IMR-90 (cell line): ENCODE measurements around the gene PCSK2. TPM values are rescaled to one million over a fixed set of nuclear protein-coding genes. Genes with fewer than 3 reads are reported as not detected.

Experiments
- ATAC-seq: fragments of 200-7000 bp; cut with Tn5 transposase; 2 replicates; pipeline ENCODE4 v1.9.1; 2020; ENCODE audit warnings: low read depth, mild to moderate bottlenecking, moderate library complexity
- BruUV-seq: library from RNA; stranded (reverse); fragments of 400-500 nt; replicated peaks from 2 replicates; lab custom pipeline; 2021; lab: Mats Ljungman, UMichigan
- CTCF ChIA-PET: fragments of 300-600 bp; formaldehyde crosslinking; extraction: SDS; loops from one replicate; lab custom pipeline; 2021; ENCODE audit warnings: antibody characterized with exemption; lab: Yijun Ruan, JAX
- POLR2A ChIA-PET: fragments of 300-600 bp; sonication (Branson Sonifier 250); formaldehyde crosslinking; loops from one replicate; lab custom pipeline; 2022; ENCODE audit warnings: antibody characterized with exemption; ENCODE audit not compliant: unreplicated experiment; lab: Charles Lee
- DNase-seq: peaks from one replicate; pipeline ENCODE4 v3.0.0; 2013
- H2AFZ ChIP-seq: replicated peaks from 2 replicates; pipeline ENCODE3; 2013; ENCODE audit warnings: low read length, mild to moderate bottlenecking; ENCODE audit not compliant: poor library complexity
- H2AK5ac ChIP-seq: 2 replicates; pipeline ENCODE4 v1.6.1; 2013; ENCODE audit warnings: low read depth, low read length, inconsistent platforms
- H2AK9ac ChIP-seq: replicated peaks from 2 replicates; pipeline ENCODE3; 2013; ENCODE audit warnings: mild to moderate bottlenecking, low read depth, low read length, moderate library complexity; ENCODE audit not compliant: poor library complexity
- H2BK120ac ChIP-seq: 2 replicates; pipeline ENCODE4 v1.6.1; 2013; ENCODE audit warnings: low read depth, low read length, inconsistent platforms
- H2BK15ac ChIP-seq: 3 replicates; pipeline ENCODE4 v1.6.1; 2013; ENCODE audit warnings: low read depth, low read length, inconsistent platforms
- H2BK20ac ChIP-seq: 2 replicates; pipeline ENCODE4 v1.6.1; 2013; ENCODE audit warnings: low read depth, mild to moderate bottlenecking, inconsistent platforms, low read length, moderate library complexity
- H2BK5ac ChIP-seq: 2 replicates; pipeline ENCODE4 v1.6.1; 2013; ENCODE audit warnings: mild to moderate bottlenecking, low read depth, low read length, inconsistent platforms; ENCODE audit not compliant: poor library complexity, severe bottlenecking
- H3K14ac ChIP-seq: replicated peaks from 2 replicates; pipeline ENCODE4 v1.6.1; 2013; ENCODE audit warnings: low read depth, low read length, inconsistent platforms
- H3K18ac ChIP-seq: 2 replicates; pipeline ENCODE4 v1.6.1; 2013; ENCODE audit warnings: low read depth, low read length, control low read depth
- H3K23ac ChIP-seq: 2 replicates; pipeline ENCODE4 v1.6.1; 2013; ENCODE audit warnings: low read depth, low read length, inconsistent platforms
- H3K27ac ChIP-seq: 2 replicates; pipeline ENCODE4 v1.5.1; 2013; ENCODE audit warnings: mild to moderate bottlenecking, control low read depth, low read length; ENCODE audit not compliant: insufficient read depth
- H3K27me3 ChIP-seq: 2 replicates; pipeline ENCODE4 v1.6.1; 2013; ENCODE audit warnings: low read length; ENCODE audit not compliant: control insufficient read depth, insufficient read depth
- H3K36me3 ChIP-seq: 2 replicates; pipeline ENCODE4 v1.6.1; 2013; ENCODE audit warnings: low read length, mixed read lengths; ENCODE audit not compliant: control insufficient read depth, insufficient read depth
- H3K4ac ChIP-seq: 2 replicates; pipeline ENCODE4 v1.6.1; 2013; ENCODE audit warnings: low read depth, low read length, inconsistent platforms
- H3K4me1 ChIP-seq: 2 replicates; pipeline ENCODE4 v1.6.1; 2013; ENCODE audit warnings: low read length, mixed read lengths; ENCODE audit not compliant: control insufficient read depth, insufficient read depth
- H3K4me2 ChIP-seq: 2 replicates; pipeline ENCODE4 v1.6.1; 2013; ENCODE audit warnings: low read depth, mild to moderate bottlenecking, control low read depth, low read length, moderate library complexity
- H3K4me3 ChIP-seq: 2 replicates; pipeline ENCODE4 v1.5.1; 2013; ENCODE audit warnings: low read depth, mild to moderate bottlenecking, control low read depth, low read length, moderate library complexity; ENCODE audit not compliant: insufficient read depth
- H3K56ac ChIP-seq: 2 replicates; pipeline ENCODE4 v1.6.1; 2013; ENCODE audit warnings: low read length, inconsistent platforms; ENCODE audit not compliant: insufficient read depth; ENCODE audit errors: extremely low read depth
- H3K79me1 ChIP-seq, 2 experiments: 2 replicates each; pipeline ENCODE4 v1.6.1; 2013; ENCODE audit warnings: low read length in 2 of 2, inconsistent platforms in 1 of 2, low read depth in 1 of 2
- H3K9ac ChIP-seq: 2 replicates; pipeline ENCODE4 v1.6.1; 2013; ENCODE audit warnings: low read depth, low read length, control low read depth
- H3K9me1 ChIP-seq: 2 replicates; pipeline ENCODE4 v1.6.1; 2013; ENCODE audit warnings: low read length, inconsistent platforms; ENCODE audit not compliant: insufficient read depth
- H3K9me3 ChIP-seq: 2 replicates; pipeline ENCODE4 v1.6.1; 2013; ENCODE audit warnings: low read length; ENCODE audit not compliant: control insufficient read depth, insufficient read depth
- H4K20me1 ChIP-seq: 2 replicates; pipeline ENCODE4 v1.6.1; 2013; ENCODE audit warnings: low read length, inconsistent platforms; ENCODE audit not compliant: insufficient read depth
- H4K5ac ChIP-seq: 2 replicates; pipeline ENCODE4 v1.6.1; 2013; ENCODE audit warnings: mild to moderate bottlenecking, low read depth, low read length, control low read depth
- H4K8ac ChIP-seq, 2 experiments: 2 replicates each; pipeline ENCODE4 v1.6.1; 2013; ENCODE audit warnings: low read depth in 2 of 2, low read length in 2 of 2, control low read depth in 1 of 2, inconsistent platforms in 1 of 2
- H4K91ac ChIP-seq: 2 replicates; pipeline ENCODE4 v1.6.1; 2013; ENCODE audit warnings: low read depth, low read length, inconsistent platforms; ENCODE audit not compliant: insufficient read depth
- BHLHE40 ChIP-seq: fragments of 150-350 bp; IDR thresholded peaks from 2 replicates; pipeline ENCODE4 v1.6.1; 2016; ENCODE audit warnings: mild to moderate bottlenecking, low read depth, low read length
- CEBPB ChIP-seq: IDR thresholded peaks from 2 replicates; pipeline ENCODE4 v1.6.1; 2012; ENCODE audit warnings: low read depth, low read length, improper control_type of control experiment
- CHD1 ChIP-seq: IDR thresholded peaks from 2 replicates; pipeline ENCODE4 v1.6.1; 2012; ENCODE audit warnings: low read depth, low read length, improper control_type of control experiment
- FOS ChIP-seq: fragments of 150-350 bp; IDR thresholded peaks from 2 replicates; pipeline ENCODE4 v1.6.1; 2016; ENCODE audit warnings: low read depth, low read length
- MAFK ChIP-seq: IDR thresholded peaks from 2 replicates; pipeline ENCODE4 v1.6.1; 2012; ENCODE audit warnings: low read depth, low read length, improper control_type of control experiment
- MAZ ChIP-seq: IDR thresholded peaks from 2 replicates; pipeline ENCODE4 v1.6.1; 2012; ENCODE audit warnings: low read depth, mild to moderate bottlenecking, low read length, improper control_type of control experiment, moderate library complexity, borderline replicate concordance
- MXI1 ChIP-seq: IDR thresholded peaks from 2 replicates; pipeline ENCODE4 v1.6.1; 2012; ENCODE audit warnings: low read depth, mild to moderate bottlenecking, low read length, moderate library complexity, borderline replicate concordance
- NFE2L2 ChIP-seq: fragments of 150-350 bp; IDR thresholded peaks from 2 replicates; pipeline ENCODE4 v1.6.1; 2016; ENCODE audit warnings: low read depth, mild to moderate bottlenecking, low read length
- POLR2A ChIP-seq: IDR thresholded peaks from 2 replicates; pipeline ENCODE4 v1.6.1; 2012; ENCODE audit warnings: mild to moderate bottlenecking, low read depth, low read length
- RAD21 ChIP-seq: IDR thresholded peaks from 2 replicates; pipeline ENCODE4 v1.6.1; 2012; ENCODE audit warnings: low read length, improper control_type of control experiment
- RCOR1 ChIP-seq: IDR thresholded peaks from 2 replicates; pipeline ENCODE4 v1.6.1; 2012; ENCODE audit warnings: mild to moderate bottlenecking, low read length, improper control_type of control experiment; ENCODE audit not compliant: insufficient replicate concordance
- RFX5 ChIP-seq: IDR thresholded peaks from 2 replicates; pipeline ENCODE4 v1.8.0; 2012; ENCODE audit warnings: low read depth, mild to moderate bottlenecking, low read length, moderate library complexity
- SMC3 ChIP-seq: fragments of 150-350 bp; IDR thresholded peaks from 2 replicates; pipeline ENCODE4 v1.6.1; 2016; ENCODE audit warnings: low read depth, mild to moderate bottlenecking, antibody characterized with exemption, low read length, moderate library complexity
- WGBS, 2 experiments: methylation state at CpG; one replicate each; pipeline versions ENCODE4 v1.1.5 to v1.1.7; 2013; ENCODE audit warnings: missing lambda C conversion rate in 2 of 2; ENCODE audit not compliant: insufficient read length in 1 of 2; ENCODE audit errors: extremely low coverage in 2 of 2; 5-methylcytosine and 5-hydroxymethylcytosine counted together
- dilution Hi-C: fragments of 300-500 bp; cut with HindIII; formaldehyde crosslinking; loops from one replicate; pipeline ENCODE4 v1.14.3; 2018; ENCODE audit warnings: low sequenced_read_pairs; ENCODE audit not compliant: unreplicated experiment
- in situ Hi-C: fragments of 300-500 bp; cut with MboI; formaldehyde crosslinking; loops from 3 replicates; pipeline ENCODE4 v1.14.3; 2019; ENCODE audit warnings: low sequenced_read_pairs, inconsistent platforms, mixed read lengths
- intact Hi-C: fragments of 100-400 bp; cut with micrococcal nuclease; formaldehyde crosslinking; loops from 2 replicates; pipeline ENCODE4 v1.10.0; 2022
- polyA plus RNA-seq, 3 experiments: library from polyadenylated mRNA; depleted of rRNA; stranded (reverse); fragments of >200 nt; gene quantifications; 2 replicates each; pipeline ENCODE4 v1.2.3, GENCODE V29; 2012; ENCODE audit warnings: low replicate concordance in 1 of 3
- total RNA-seq: library from RNA; depleted of rRNA; stranded (reverse); fragments of >200 nt; gene quantifications from 2 replicates; pipeline ENCODE4 v1.2.3, GENCODE V29; 2012
- TF ChIP-seq, protein P1 (sequence below): conservative IDR thresholded peaks from 2 replicates; pipeline ENCODE4 v1.5.1; 2012; ENCODE audit warnings: mild to moderate bottlenecking, low read depth, low read length, improper control_type of control experiment
- TF ChIP-seq, protein P2 (sequence below): fragments of 150-350 bp; IDR thresholded peaks from 2 replicates; pipeline ENCODE4 v1.6.1; 2017; ENCODE audit warnings: mild to moderate bottlenecking, antibody characterized with exemption, low read length, low read depth
- TF ChIP-seq, protein P3 (sequence below): fragments of 150-350 bp; IDR thresholded peaks from 2 replicates; pipeline ENCODE4 v1.6.1; 2016; ENCODE audit warnings: low read depth, mild to moderate bottlenecking, low read length, moderate library complexity, borderline replicate concordance

The PCSK2 gene
- total and polyA plus RNA-seq, 2 of the 4 experiments (the other 2 are of a cell fraction): not detected

DNA sequence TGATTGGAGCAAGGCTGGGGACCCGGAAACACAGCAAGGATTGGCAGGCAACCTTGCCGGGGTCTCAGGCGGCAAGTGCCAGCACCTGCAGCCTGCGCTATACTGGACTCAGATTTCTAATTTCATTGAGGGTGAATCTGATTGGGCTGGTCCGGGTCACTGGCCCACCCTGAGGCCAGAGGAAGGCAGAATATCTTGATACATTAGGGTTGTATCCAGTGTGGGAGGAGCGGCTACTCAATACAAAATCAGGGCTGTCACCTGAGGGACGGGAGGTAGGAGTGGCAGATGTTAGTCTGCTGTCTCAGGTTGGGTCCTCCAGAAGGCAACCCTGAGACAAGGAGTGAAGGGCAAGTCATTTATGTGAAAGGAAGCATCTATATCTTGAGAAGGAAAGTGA is 263.7 kb downstream of the PCSK2 start:
- ChIA-PET CTCF (no interaction called here), POLR2A (no interaction called here)
- no peaks in the 10 kb centered on the region for H3K4me1 ChIP-seq

More for the DNA sequence above, 263.7 kb downstream of the PCSK2 start:
- Histone ChIP-seq H2AK5ac (no peak overlapping the region), H3K79me1 (no peaks in the 10 kb centered on the region), H4K8ac (no peak overlapping the region), H3K4me3 (no peak overlapping the region), H3K36me3 (no peaks in the 10 kb centered on the region), H4K20me1 (no peaks in the 10 kb centered on the region), H3K14ac (no peak overlapping the region), H2AFZ (no peak overlapping the region), H3K9ac (no peak overlapping the region), H3K4me2 (no peak overlapping the region), H2BK5ac (no peak overlapping the region), H3K9me1 (no peaks in the 10 kb centered on the region), H3K18ac (no peak overlapping the region), H2BK20ac (no peak overlapping the region), H2AK9ac (no peak overlapping the region), H3K56ac (no peak overlapping the region), H3K27ac (no peak overlapping the region), H4K91ac (no peak overlapping the region), H4K5ac (no peak overlapping the region), H3K9me3 (no peaks in the 10 kb centered on the region), H2BK15ac (no peak overlapping the region), H2BK120ac (no peak overlapping the region), H3K23ac (no peak overlapping the region), H3K27me3 (peaks cover 43% of the 10 kb centered on the region), H3K4ac (no peak overlapping the region)
- TF ChIP-seq CHD1 (no peak), RCOR1 (no peak), BHLHE40 (no peak), RAD21 (no peak), POLR2A (no peak), MAZ (no peak), RFX5 (no peak), CEBPB (no peak), MXI1 (no peak), MAFK (no peak), FOS (no peak), SMC3 (no peak), NFE2L2 (no peak)
- TF ChIP-seq, protein P1, sequence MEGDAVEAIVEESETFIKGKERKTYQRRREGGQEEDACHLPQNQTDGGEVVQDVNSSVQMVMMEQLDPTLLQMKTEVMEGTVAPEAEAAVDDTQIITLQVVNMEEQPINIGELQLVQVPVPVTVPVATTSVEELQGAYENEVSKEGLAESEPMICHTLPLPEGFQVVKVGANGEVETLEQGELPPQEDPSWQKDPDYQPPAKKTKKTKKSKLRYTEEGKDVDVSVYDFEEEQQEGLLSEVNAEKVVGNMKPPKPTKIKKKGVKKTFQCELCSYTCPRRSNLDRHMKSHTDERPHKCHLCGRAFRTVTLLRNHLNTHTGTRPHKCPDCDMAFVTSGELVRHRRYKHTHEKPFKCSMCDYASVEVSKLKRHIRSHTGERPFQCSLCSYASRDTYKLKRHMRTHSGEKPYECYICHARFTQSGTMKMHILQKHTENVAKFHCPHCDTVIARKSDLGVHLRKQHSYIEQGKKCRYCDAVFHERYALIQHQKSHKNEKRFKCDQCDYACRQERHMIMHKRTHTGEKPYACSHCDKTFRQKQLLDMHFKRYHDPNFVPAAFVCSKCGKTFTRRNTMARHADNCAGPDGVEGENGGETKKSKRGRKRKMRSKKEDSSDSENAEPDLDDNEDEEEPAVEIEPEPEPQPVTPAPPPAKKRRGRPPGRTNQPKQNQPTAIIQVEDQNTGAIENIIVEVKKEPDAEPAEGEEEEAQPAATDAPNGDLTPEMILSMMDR: no peak
- TF ChIP-seq, protein P2, sequence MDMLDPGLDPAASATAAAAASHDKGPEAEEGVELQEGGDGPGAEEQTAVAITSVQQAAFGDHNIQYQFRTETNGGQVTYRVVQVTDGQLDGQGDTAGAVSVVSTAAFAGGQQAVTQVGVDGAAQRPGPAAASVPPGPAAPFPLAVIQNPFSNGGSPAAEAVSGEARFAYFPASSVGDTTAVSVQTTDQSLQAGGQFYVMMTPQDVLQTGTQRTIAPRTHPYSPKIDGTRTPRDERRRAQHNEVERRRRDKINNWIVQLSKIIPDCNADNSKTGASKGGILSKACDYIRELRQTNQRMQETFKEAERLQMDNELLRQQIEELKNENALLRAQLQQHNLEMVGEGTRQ: no peak
- TF ChIP-seq, protein P3, sequence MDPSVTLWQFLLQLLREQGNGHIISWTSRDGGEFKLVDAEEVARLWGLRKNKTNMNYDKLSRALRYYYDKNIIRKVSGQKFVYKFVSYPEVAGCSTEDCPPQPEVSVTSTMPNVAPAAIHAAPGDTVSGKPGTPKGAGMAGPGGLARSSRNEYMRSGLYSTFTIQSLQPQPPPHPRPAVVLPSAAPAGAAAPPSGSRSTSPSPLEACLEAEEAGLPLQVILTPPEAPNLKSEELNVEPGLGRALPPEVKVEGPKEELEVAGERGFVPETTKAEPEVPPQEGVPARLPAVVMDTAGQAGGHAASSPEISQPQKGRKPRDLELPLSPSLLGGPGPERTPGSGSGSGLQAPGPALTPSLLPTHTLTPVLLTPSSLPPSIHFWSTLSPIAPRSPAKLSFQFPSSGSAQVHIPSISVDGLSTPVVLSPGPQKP: no peak
- whole genome bisulfite sequencing, 2 experiments: no CpG with 5 or more reads among the region's 7 CpGs
- BruUV-seq: no TSS peak
- dilution Hi-C loops: no loop called here
- ATAC-seq: no peak
- in situ Hi-C loops: no loop called here
- DNase-seq: no peak
- intact Hi-C loops: no loop called here
